GM12878 (cell line): ENCODE data around the gene B3GALT4. TPM values are rescaled to one million over a fixed set of nuclear protein-coding genes. Genes with fewer than 3 reads are reported as not detected.

Experiments
- ATAC-seq: fragments of 200-7000 bp; cut with Tn5 transposase; 3 replicates; pipeline ENCODE4 v1.9.1; 2020; ENCODE audit warnings: mild to moderate bottlenecking, moderate library complexity
- BruUV-seq: library from RNA; stranded (reverse); fragments of 400-500 nt; replicated peaks from 2 replicates; lab custom pipeline; 2021; lab: Mats Ljungman, UMichigan
- CTCF ChIA-PET: fragments of 300-600 bp; sonication (Branson Sonifier 250); formaldehyde crosslinking; extraction: SDS; loops from one replicate; lab custom pipeline; 2021; ENCODE audit warnings: inconsistent platforms; lab: Yijun Ruan, JAX
- POLR2A ChIA-PET: fragments of 350-600 bp; formaldehyde crosslinking; extraction: SDS; loops from one replicate; lab custom pipeline; 2021; ENCODE audit warnings: inconsistent platforms; lab: Charles Lee
- RAD21 ChIA-PET: fragments of 300-600 bp; sonication (Branson Sonifier 250); formaldehyde crosslinking; loops from one replicate; lab custom pipeline; 2023; ENCODE audit warnings: antibody characterized with exemption; ENCODE audit not compliant: unreplicated experiment; lab: Charles Lee
- SMC1A ChIA-PET: fragments of 300-600 bp; sonication (Branson Sonifier 250); formaldehyde crosslinking; loops from one replicate; lab custom pipeline; 2023; ENCODE audit not compliant: unreplicated experiment, uncharacterized antibody; lab: Charles Lee
- DNase-seq: peaks from one replicate; pipeline ENCODE4 v3.0.0-alpha.2; 2011; ENCODE audit warnings: low read depth, low spot score
- FAIRE-seq: peaks from 3 replicates; lab custom pipeline; 2011; peaks lifted over from hg19 to GRCh38; lab: Jason Lieb, UNC
- H2AFZ ChIP-seq: 2 replicates; pipeline ENCODE4 v1.6.0; 2011; ENCODE audit warnings: low read depth, low read length, control low read depth; ENCODE audit not compliant: control insufficient read depth
- H3K27ac ChIP-seq: 2 replicates; pipeline ENCODE4 v1.5.1; 2011; ENCODE audit warnings: control low read depth; ENCODE audit not compliant: control insufficient read depth, insufficient read depth
- H3K27me3 ChIP-seq, 2 experiments: replicated peaks in 1 of 2; 2 replicates each; pipeline versions ENCODE4 v1.6.0 to v1.6.1; 2011; ENCODE audit warnings: low read length in 1 of 2; ENCODE audit not compliant: control insufficient read depth in 2 of 2, insufficient read depth in 2 of 2
- H3K36me3 ChIP-seq, 2 experiments: 2 replicates each; pipeline ENCODE4 v1.5.1; 2011; ENCODE audit warnings: low read length in 1 of 2; ENCODE audit not compliant: control insufficient read depth in 2 of 2, insufficient read depth in 2 of 2
- H3K4me1 ChIP-seq: 2 replicates; pipeline ENCODE4 v1.6.1; 2011; ENCODE audit warnings: mild to moderate bottlenecking, low read length, moderate library complexity, mixed read lengths; ENCODE audit not compliant: control insufficient read depth, insufficient read depth
- H3K4me2 ChIP-seq: 2 replicates; pipeline ENCODE4 v1.6.0; 2011; ENCODE audit warnings: control low read depth; ENCODE audit not compliant: control insufficient read depth, insufficient read depth
- H3K4me3 ChIP-seq: fragments of 200-600 bp; sonication (generic); 2 replicates; pipeline ENCODE4 v1.5.1; 2016
- H3K79me2 ChIP-seq: 2 replicates; pipeline ENCODE4 v1.6.0; 2011; ENCODE audit warnings: low read length; ENCODE audit not compliant: control insufficient read depth, insufficient read depth
- H3K9ac ChIP-seq: 2 replicates; pipeline ENCODE4 v1.8.0; 2011; ENCODE audit warnings: low read length, control low read depth, mixed read lengths; ENCODE audit not compliant: control insufficient read depth, insufficient read depth
- H3K9me3 ChIP-seq: replicated peaks from 3 replicates; pipeline ENCODE4 v1.5.1; 2011; ENCODE audit warnings: mild to moderate bottlenecking, low read length; ENCODE audit not compliant: control insufficient read depth, insufficient read depth
- H4K20me1 ChIP-seq: 2 replicates; pipeline ENCODE4 v1.6.0; 2011; ENCODE audit not compliant: control insufficient read depth, insufficient read depth
- CBX5 ChIP-seq: sonication (generic); IDR thresholded peaks from 2 replicates; pipeline ENCODE4 v1.6.1; 2016; ENCODE audit warnings: low read depth, moderate library complexity, mild to moderate bottlenecking, inconsistent platforms
- CHD1 ChIP-seq: IDR thresholded peaks from 2 replicates; pipeline ENCODE4 v1.6.1; 2012; ENCODE audit warnings: low read depth, low read length, improper control_type of control experiment
- DPF2 ChIP-seq: fragments of 450-650 bp; IDR thresholded peaks from 2 replicates; pipeline ENCODE4 v1.6.1; 2017; ENCODE audit warnings: mild to moderate bottlenecking
- ETV6 ChIP-seq, 2 experiments: fragments of 450-650 bp in 1 of 2; IDR thresholded peaks in 1 of 2; conservative IDR thresholded peaks in 1 of 2; 2 replicates each; pipeline ENCODE4 v1.6.1; 2014; ENCODE audit warnings: antibody characterized with exemption in 1 of 2, borderline replicate concordance in 1 of 2, low read depth in 1 of 2, mild to moderate bottlenecking in 1 of 2, moderate library complexity in 1 of 2
- HCFC1 ChIP-seq: fragments of 150-350 bp; IDR thresholded peaks from 2 replicates; pipeline ENCODE4 v1.6.1; 2014; ENCODE audit warnings: low read length
- HDAC2 ChIP-seq: fragments of 200-600 bp; sonication (generic); IDR thresholded peaks from 2 replicates; pipeline ENCODE4 v1.6.1; 2017
- HSF1 ChIP-seq: fragments of 150-350 bp; IDR thresholded peaks from 2 replicates; pipeline ENCODE4 v1.6.1; 2014; ENCODE audit warnings: mild to moderate bottlenecking, low read depth, low read length
- IRF4 ChIP-seq: IDR thresholded peaks from 2 replicates; pipeline ENCODE4 v1.6.1; 2011; ENCODE audit warnings: low read depth, low read length
- IRF5 ChIP-seq: fragments of 450-650 bp; IDR thresholded peaks from 2 replicates; pipeline ENCODE4 v1.6.1; 2017; ENCODE audit warnings: borderline replicate concordance
- MEF2B ChIP-seq: fragments of 450-650 bp; IDR thresholded peaks from 2 replicates; pipeline ENCODE4 v1.6.1; 2018; ENCODE audit warnings: mild to moderate bottlenecking, moderate library complexity; ENCODE audit not compliant: partially characterized antibody, poor library complexity, severe bottlenecking
- NFIC ChIP-seq: IDR thresholded peaks from 2 replicates; pipeline ENCODE4 v1.6.1; 2012; ENCODE audit warnings: low read depth, mild to moderate bottlenecking, inconsistent platforms, low read length, moderate library complexity
- PAX5 ChIP-seq: IDR thresholded peaks from 2 replicates; pipeline ENCODE4 v1.6.1; 2011; ENCODE audit warnings: low read depth, low read length, borderline replicate concordance
- SMAD5 ChIP-seq: IDR thresholded peaks from 2 replicates; pipeline ENCODE4 v1.6.1; 2016; ENCODE audit warnings: antibody characterized with exemption, low read depth
- SP1 ChIP-seq: IDR thresholded peaks from one replicate; pipeline ENCODE4 v1.6.1; 2011; ENCODE audit warnings: low read depth, low read length
- SPI1 ChIP-seq: IDR thresholded peaks from 2 replicates; pipeline ENCODE4 v1.6.1; 2011; ENCODE audit warnings: low read depth, mild to moderate bottlenecking, low read length, moderate library complexity, borderline replicate concordance; ENCODE audit not compliant: insufficient read depth
- SUPT20H ChIP-seq: IDR thresholded peaks from 2 replicates; pipeline ENCODE4 v1.6.1; 2011; ENCODE audit warnings: low read depth, mild to moderate bottlenecking, low read length, moderate library complexity, borderline replicate concordance; ENCODE audit not compliant: control insufficient read depth
- ZNF592 ChIP-seq: fragments of 450-650 bp; IDR thresholded peaks from 2 replicates; pipeline ENCODE4 v1.6.1; 2017; ENCODE audit warnings: mild to moderate bottlenecking, moderate library complexity
- ZZZ3 ChIP-seq: IDR thresholded peaks from 2 replicates; pipeline ENCODE4 v1.6.1; 2011; ENCODE audit warnings: low read depth; ENCODE audit not compliant: control insufficient read depth, insufficient read length
- WGBS: methylation state at CpG from one replicate; pipeline ENCODE4 v1.1.6; 2016; ENCODE audit warnings: low lambda C conversion rate; ENCODE audit not compliant: insufficient replicate concordance, insufficient coverage; ENCODE audit errors: missing lambda C conversion rate; 5-methylcytosine and 5-hydroxymethylcytosine counted together
- in situ Hi-C: fragments of 300-500 bp; cut with MboI; formaldehyde crosslinking; loops from 9 replicates; pipeline ENCODE4 v1.14.3; 2018; ENCODE audit warnings: mixed read lengths
- intact Hi-C: fragments of 100-400 bp; cut with micrococcal nuclease; formaldehyde crosslinking; loops from one replicate; pipeline ENCODE4 v1.14.2; 2022; ENCODE audit not compliant: unreplicated experiment
- polyA plus RNA-seq, 11 experiments: library from polyadenylated mRNA; depleted of rRNA in 4 of 11; unstranded in 6 of 11; stranded (reverse) in 5 of 11; fragments of >200 nt; fragmentation: Nextera tagmentation in 4 of 11; fragmentation: Illumina TruSeq in 1 of 11; extraction: Ambion mirVana in 4 of 11; extraction: Trizol in 1 of 11; gene quantifications; 1 replicate in 1 of 11; 2 replicates in 10 of 11; pipeline versions ENCODE4 v1.2.1 to v1.2.3, GENCODE V29; 2011 to 2016; ENCODE audit warnings: inconsistent platforms in 2 of 11, missing spikeins in 2 of 11, low read depth in 1 of 11
- total RNA-seq, 4 experiments: library from RNA; depleted of rRNA in 3 of 4; stranded (reverse); fragments of >200 nt in 3 of 4; fragmentation: Illumina TruSeq in 1 of 4; extraction: Trizol in 1 of 4; gene quantifications; 2 replicates each; pipeline versions ENCODE4 v1.2.1 to v1.2.3, GENCODE V29; 2013 to 2021

B3GALT4 gene
- total and polyA plus RNA-seq, 10 of the 15 experiments (the other 5 are each of a cell fraction or from before 2014, with no cell fraction given) = 0.27 to 8.2 (median 2.6) TPM

GRCh38 chr6:33254591-33254990 is 22.3 kb upstream of the B3GALT4 start:
- Histone ChIP-seq H3K36me3 (peaks cover 2 to 16% of the 10 kb centered on the region in 2 experiments; a peak in 3 of 4 replicates), H3K9me3 (no peaks in the 10 kb centered on the region), H3K27me3 (no peaks in the 10 kb centered on the region), H3K79me2 (peaks cover 11% of the 10 kb centered on the region), H3K4me1 (peaks cover 6% of the 10 kb centered on the region; the same call in 1 of the 2 replicates), H3K9ac (no peak overlapping the region), H4K20me1 (no peaks in the 10 kb centered on the region), H3K27ac (no peak overlapping the region), H2AFZ (no peak overlapping the region), H3K4me3 (no peak overlapping the region), H3K4me2 (no peak overlapping the region)
- no TSS peak for BruUV-seq
- SMC1A ChIA-PET = no interaction called here
- FAIRE-seq = no peak
- in situ Hi-C loops = no loop called here
- POLR2A ChIA-PET = interaction anchor here (0.5 to 1.9 kb wide), 3 partner anchors 17 to 78 kb away, joined by 4 to 9 read pairs (median 6); partner anchors contain the start of genes RPS18 and VPS52
- RAD21 ChIA-PET = no interaction called here
- TF ChIP-seq NFIC (no peak), CHD1 (no peak), ZZZ3 (no peak), CBX5 (no peak), MEF2B (no peak), HCFC1 (no peak), PAX5 (no peak), SUPT20H (no peak), HSF1 (no peak), IRF4 (no peak), ZNF592 (no peak), SMAD5 (no peak), IRF5 (no peak), SP1 (no peak), ETV6 (conservative IDR thresholded peaks at IDR 0.05 in 1 of 2, IDR thresholded peaks at IDR 0.05 in 1 of 2; ENCODE audit: borderline replicate concordance in 1 of 2, low read depth in 1 of 2) (no peak), DPF2 (no peak), HDAC2 (no peak), SPI1 (no peak)
- CTCF ChIA-PET = interaction anchor here (0.6 to 1.2 kb wide), 2 partner anchors 9 to 255 kb away, joined by 3 to 4 read pairs; no protein-coding TSS in a partner anchor
- DNase-seq = no peak
- WGBS = 96% methylated on average over 4 of the region's 4 CpGs
- ATAC-seq = no peak
- intact Hi-C loops = no loop called here
